Stimulated activated CD8-positive, alpha-beta memory T cell treated with anti-CD3 and anti-CD28 coated beads, Interleukin-15, amount 100 ng/mL, for 4 hours (primary cell): Measurements from ENCODE around the gene SPI1.
"Not testable (repeated sequence)": the region's sequence is repeated elsewhere in the genome, so short reads cannot be mapped to it uniquely, and the experiment has no call there.

Experiments used
- DNase-seq, 2 donors: peaks; one replicate each; pipeline ENCODE4 v3.0.0-alpha.2; 2020; ENCODE audit warnings: low read depth in 2 of 2

Gene SPI1

DNA sequence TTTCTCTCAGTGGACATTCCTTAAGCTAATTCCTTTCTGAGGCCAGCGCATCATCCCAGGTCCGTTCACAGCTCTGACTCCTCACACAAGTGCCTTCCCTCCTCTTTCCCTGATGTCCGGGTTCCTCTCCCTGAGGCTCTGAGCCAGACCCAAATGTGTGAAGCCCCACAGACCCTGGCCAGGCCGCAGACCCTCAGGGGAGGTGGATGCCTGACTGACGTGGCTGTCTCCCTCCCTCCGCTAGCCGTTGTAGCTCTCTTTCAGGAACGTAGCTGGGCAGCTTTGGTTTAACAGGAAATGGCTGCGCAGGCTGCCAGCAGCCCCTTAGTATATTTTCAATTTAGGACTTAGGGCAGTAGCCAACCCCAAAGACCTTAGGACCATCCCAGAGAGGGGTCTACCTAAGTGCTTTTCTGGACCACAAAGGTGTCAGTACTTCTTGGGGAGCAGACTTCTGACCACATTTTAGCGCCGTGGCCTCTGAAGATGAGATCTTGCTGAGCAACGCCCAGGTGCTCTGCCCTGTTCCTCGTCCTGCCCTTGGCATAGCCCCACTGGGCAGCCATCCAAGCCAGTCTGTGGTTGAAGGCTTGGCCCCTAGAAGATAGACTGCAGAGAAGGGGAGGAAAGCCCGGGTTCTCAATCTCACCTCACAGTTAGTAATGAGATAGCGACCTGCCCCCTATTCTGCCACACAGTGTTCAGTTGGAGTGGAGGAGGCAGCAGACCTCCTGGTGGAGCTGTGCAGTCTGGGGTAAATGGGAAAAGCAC, 52.9 kb downstream of the SPI1 start:
- no peak for DNase-seq

DNA sequence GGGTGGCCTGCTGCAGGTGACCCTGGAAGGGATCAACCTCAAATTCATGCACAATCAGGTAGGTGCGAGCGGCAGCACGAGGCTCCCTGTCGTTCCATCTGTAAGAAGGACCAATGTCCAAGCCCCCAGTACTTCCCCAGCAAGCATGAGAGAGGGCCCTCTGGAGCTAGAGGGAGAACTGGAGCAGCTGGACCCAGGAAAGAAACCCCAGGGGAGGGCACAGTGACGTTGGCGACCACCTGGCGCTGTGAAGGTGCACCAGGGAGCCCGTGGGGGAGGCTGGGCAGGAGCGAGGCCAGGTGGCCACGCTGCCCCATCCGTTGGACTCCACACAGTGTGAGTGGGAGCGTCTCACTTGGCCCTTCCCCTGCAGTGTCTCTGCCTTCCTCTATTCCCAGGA, 53.8 kb downstream of the SPI1 start:
- no peak for DNase-seq

DNA sequence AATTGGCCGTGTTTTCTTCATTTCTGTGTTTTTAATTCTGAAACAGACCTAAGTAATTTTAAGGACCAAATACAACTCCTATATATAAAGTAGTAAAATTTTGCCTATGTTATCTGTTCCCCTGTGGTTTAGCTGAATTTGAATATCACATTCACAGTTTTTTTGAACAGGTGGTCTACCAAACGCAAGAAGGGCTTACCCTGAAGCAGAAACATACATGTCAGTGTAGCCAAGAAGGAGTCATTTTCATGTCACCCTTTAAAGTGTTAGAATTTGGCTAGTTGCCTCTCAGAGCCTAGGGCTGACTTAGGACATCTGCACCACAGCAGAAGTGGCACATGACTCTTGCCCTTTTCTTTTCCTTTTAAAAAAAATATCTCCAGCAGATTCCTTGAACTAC, 60.2 kb downstream of the SPI1 start:
- no peak for DNase-seq

DNA sequence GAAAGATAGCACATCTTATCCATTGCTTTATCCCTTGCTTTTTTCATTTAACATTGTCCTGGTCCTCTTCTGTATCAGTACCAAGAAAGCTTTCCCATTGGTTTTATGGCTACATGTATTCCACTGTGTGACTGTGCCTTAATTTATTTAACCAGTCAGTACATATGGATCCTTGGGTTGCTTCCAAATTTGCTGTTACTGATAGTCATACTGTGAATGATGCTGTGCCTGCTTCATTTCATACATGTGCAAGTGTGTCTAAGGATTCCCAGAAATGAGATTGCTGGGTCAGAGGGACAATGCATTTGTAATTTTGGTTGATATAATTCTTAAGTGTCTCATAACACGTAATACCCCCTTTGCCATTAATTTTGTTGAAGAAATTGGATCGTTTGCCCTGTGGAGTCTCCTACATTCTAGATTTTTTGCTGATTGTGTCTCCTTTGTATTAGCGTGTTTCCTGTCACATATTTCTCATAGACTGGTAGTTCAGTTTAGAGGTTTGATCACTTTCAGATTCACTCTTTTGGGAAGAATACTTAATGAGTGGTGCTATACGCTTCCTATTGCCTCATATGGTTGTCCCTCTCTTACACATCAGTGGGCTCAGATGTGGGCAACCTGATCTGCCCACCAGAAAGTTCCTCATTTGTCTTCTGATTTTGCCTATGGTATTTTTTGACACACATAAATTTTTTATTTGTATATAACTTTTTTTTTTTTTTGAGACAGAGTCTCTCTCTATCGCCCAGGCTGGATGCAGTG, 61.1 kb downstream of the SPI1 start:
- DNase-seq: no peak

DNA sequence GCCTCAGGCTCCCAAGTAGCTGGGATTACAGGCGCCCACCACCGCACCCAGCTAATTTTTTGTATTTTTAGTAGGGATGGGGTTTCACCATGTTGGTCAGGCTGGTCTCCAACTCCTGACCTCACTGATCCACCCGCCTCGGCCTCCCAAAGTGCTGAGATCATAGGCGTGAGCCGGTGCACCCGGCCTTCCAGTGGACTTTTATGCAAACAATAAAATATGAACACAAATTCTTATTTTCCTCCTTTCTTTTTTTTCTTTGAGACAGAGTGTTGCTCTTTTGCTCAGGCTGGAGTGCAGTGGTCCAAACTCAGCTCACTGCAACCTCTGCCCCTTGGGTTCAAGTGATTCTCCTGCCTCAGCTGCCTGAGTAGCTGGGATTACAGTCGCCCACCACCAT, 61.8 kb downstream of the SPI1 start:
- not testable (repeated sequence) for DNase-seq

DNA sequence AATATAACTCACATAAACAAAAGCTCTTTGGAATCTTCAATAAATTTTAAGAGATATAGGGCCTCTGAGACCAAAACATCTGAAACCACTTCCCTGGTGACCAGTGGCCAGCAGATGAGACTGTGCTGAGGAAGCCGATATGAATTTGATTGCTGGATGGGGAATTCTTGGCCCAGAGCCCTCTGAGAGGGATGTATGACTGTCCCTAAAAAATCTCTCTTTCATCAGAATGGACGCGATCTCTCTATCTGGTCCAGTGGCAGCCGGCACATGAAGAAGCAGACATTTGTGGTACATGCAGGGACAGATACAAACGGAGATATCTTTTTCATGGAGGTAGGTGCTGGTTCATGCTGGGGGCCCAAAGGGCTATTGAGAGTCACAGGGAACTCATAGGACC, 63.4 kb downstream of the SPI1 start:
- no peak for DNase-seq

DNA sequence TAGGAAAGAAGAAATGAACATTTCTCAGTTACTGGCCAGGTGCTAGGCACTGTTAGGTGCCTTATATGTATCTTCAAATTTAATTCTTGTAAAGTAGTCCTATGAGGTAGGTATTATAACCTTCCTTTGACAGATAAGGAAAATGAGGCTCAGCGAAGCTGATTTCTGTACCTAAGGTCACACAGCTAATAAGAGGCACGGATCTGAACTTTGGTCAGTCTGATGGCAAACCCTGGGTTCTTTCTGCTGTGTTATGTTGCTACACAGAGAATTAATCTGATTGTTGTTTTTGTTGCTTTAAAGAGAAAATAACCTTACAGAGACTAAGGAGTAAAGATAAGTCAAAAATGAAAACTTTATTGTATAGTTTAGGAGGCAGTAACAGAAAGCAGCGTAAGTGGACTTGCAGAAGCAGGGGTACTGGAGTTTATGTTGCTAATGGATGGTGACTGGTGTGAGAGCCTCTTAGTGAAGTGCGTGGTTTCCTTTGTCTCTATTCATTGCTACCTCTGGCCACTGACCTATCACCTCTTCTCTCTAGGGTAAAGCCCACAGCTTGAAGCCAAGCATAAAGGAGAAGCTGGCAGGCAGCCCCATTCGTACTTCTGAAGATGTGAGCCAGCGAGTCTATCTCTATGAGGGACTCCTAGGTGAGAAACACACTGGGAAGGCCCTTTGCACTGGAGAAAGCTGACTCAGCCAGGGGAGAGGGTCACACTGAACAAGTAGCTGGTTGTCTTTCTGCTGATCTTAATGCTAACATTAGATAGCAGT, 70.1 kb downstream of the SPI1 start:
- DNase-seq: no peak

DNA sequence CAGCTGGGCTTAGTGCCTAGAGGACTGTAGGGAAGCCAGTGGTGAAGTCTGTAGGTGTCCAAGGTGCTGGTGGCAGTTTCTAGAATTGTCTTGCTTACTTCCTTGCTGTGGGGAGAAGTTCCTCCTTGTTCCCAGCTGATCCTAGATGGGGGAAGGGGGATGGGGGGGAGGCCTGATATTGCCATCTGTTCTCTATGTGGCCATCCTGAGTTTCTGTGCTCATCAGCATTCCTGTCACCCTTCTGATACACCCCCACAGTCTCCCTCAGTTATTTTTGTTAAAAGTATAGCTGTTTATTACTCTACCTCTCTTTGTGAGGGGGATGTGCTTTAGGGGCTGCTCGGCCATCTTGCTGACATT, 71.9 kb downstream of the SPI1 start:
- no peak for DNase-seq

DNA sequence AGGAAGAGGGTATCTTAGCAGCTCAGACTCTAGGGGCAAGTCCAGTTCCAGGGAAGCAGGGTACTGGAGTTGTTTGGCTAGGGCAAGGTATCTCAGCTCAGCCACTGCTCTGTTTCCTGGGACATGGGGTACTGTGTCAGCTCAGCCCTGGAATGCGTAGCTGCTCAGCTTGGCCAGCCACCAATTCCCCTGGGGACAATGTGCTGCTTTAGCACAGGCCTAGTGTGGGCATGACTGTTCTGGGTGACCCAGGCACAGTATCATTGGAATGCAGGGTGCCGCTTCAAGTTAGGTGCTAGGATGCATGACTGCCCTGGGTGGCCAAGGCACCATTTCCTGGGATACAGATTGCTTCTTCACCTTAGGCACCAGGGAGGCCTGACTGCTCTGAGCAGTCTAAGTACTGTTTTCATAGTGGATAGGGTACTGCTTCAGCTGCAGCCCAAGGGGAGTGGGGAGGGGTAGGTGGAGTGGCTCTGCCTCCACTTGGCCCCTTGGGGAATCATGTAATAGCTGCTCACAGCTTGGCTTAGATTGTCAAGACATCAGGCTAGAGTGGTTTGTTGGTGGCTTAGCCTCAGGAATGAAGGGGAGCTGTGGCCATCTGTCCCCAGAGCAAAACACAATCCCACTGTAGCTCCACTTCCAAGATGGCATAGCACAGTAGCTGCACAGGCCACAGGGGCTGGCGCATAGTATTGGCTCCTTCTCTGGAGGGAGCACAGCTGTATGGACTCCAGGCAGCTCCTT, 72.4 kb downstream of the SPI1 start:
- no peak for DNase-seq
